HG03025 (cell line): Measurements from ENCODE around the gene CCDC24.

ENCODE experiments used
- ATAC-seq: cut with Tn5 transposase; IDR thresholded peaks from one replicate; pipeline ENCODE4 v1.9.1; 2021; ENCODE audit warnings: mild to moderate bottlenecking, moderate library complexity; ENCODE audit not compliant: unreplicated experiment, low FRiP score

The CCDC24 gene

GRCh38 chr1:44036409-44037139, 45.2 kb downstream of the CCDC24 start:
- no peak for ATAC-seq

GRCh38 chr1:44037154-44037553, 45.8 kb downstream of the CCDC24 start:
- ATAC-seq, result no peak

- ATAC-seq, result no peak
Observed at GRCh38 chr1:44038876-44039657, 47.7 kb downstream of the CCDC24 start.

GRCh38 chr1:44040418-44040817, 49.0 kb downstream of the CCDC24 start:
- ATAC-seq, result no peak

- ATAC-seq, result no peak
Observed at GRCh38 chr1:44040846-44041245, 49.4 kb downstream of the CCDC24 start.

GRCh38 chr1:44043176-44044070, 52.0 kb downstream of the CCDC24 start:
- ATAC-seq, result no peak

- ATAC-seq, result no peak
Observed at GRCh38 chr1:44044071-44044801, 52.8 kb downstream of the CCDC24 start.

GRCh38 chr1:44045064-44045463, 53.7 kb downstream of the CCDC24 start:
- no peak for ATAC-seq
